ENCODE measurements around the gene TADA2B.

TADA2B gene

GRCh38 chr4:7041246-7041645 is 1.9 kb upstream of the TADA2B start:
- no peak for TF ChIP-seq POLR2A (IDR thresholded peaks at IDR 0.05; ENCODE audit: low read depth, low read length)
- FAIRE-seq (no peak), DNase-seq (ENCODE audit: insufficient read length, low spot score) (no peak)

- TF ChIP-seq POLR2A (IDR thresholded peaks at IDR 0.05; ENCODE audit: low read depth, low read length): no peak
- no peak for DNase-seq (ENCODE audit: insufficient read length, low spot score)
- FAIRE-seq: no peak
These were observed 1.2 kb upstream of the TADA2B start for GRCh38 chr4:7041801-7042502.

DNA sequence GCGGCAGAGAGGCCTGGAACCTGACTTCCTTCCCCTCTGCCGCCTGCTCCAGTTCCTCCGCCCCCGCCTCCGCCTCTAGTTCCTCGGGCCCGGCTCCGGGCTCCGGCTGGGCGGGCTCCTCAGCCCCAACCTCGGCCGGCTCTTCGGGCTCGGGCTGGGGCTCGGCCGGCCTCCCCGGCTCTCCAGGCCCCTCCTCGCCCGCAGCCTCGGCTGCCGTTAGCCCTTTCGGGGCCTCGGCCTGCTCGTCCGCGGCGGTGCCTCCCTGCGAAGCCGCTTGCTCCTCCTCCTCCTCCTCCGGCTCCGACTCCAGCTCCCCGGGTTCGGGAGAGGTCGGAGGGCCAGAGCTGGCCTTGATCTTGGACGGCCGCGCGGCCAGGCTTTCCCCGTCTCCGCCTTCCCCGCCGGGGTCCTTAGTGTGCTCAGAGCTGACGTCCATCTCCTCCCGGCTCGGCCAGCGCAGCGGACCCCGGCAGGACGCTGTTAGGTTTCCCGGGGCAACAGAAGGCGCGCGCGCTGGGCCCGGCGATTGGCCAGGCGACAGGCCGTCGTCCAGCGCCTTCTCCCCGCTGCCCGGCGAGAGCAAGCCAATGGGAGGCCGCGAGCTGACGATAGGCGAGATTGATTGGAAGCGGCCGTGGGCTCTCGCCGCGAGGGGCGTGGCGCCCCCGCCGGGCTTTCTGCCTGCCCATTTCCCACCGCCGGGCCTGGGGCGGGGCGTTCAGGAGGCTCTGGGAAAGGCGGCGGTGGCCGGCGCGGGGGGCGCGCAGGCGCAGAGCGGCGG is 479 bp upstream of the TADA2B start:
- DNase-seq (ENCODE audit: insufficient read length, low spot score) (peak; percentile 96), FAIRE-seq (no peak)
- no peak for TF ChIP-seq POLR2A (IDR thresholded peaks at IDR 0.05; ENCODE audit: low read depth, low read length)

DNA sequence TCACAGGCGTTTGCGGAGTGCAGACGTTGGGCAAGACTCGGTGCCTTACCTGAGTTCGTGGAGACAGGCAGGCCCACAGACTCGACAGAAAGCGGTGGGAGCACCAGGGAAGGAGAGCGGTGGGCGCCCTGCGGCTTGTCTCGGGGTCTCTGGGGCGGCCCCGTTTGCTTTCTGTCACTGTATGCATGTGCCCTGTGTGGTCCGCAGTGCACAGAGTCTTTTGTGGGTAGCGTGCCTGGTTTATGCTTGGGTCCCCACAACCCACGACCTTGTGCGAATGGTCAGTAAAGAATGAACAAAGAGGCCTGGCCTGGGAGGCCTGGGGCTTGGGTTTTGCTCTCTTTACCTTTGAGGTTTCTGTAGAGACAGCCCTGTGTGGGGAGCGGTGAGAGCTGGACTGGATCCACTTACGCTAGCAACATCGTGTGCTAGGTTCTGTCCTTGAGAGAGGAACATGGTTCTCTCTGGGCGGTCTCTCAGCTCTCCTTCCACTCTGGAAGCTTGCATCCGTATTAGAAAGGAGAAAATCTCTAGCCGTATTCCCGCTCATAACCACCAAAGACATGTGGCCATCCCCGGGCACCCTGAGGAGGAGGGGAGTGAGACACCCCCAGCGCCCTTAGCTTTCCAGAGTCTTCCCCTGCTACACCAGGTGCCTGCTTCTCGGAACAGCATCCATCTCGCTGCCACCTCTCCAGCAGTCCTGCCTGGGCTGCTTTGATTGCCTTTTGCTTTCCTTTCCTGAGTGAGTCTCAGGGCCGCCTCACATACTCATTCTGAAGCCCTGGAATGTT is 1.2 kb downstream of the TADA2B start:
- TF ChIP-seq POLR2A (IDR thresholded peaks at IDR 0.05; ENCODE audit: low read depth, low read length): no peak
- DNase-seq (ENCODE audit: insufficient read length, low spot score) (no peak), FAIRE-seq (no peak)

GRCh38 chr4:7045553-7045952 is 2.4 kb downstream of the TADA2B start:
- no peak for FAIRE-seq
- TF ChIP-seq POLR2A (IDR thresholded peaks at IDR 0.05; ENCODE audit: low read depth, low read length): no peak
- no peak for DNase-seq (ENCODE audit: insufficient read length, low spot score)

DNA sequence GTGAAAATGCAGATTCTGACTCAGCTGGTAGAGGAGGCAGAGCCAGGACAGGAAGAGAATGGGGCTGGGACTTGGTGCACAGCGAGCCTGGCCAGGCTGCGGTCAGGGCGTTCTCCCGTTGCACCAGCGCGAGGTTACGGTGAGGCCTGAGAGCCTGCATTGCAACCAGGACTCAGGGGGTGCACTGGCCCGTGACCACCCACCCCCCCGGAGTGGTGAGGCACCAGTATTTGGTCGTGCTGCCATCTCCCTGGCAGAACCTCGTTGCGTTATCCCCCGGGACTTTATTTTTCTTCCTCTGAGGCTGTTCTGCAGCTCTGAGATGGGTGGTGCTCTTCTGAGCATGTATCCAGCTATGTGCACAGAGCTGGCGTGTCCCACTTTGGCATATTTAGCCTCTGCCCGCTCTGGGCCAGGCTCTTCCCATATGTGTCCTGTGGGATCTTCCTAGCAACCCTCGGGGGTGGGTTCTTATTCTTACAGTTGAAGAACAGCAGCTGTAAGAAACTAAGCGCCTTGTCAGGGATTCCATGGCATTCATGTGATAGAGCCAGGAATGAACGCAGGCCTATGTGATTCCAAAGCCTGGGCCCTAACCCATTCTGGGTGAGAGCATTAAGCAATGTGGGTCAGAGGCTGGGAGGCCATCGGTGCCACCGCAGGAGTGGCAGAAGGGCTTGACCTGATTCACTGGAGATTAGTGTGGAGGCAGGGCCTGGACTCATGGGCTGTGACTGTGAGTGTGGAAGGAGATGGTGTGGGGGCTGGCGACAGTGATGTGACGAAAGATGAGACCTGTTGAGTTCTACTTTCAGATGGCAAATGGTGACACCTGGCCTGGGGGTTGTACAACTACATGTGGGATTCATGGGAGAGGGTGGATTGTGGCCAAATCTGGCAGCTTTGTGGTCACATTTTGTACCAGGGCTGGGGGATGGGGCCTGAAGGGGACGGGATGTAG is 3.1 kb downstream of the TADA2B start:
- DNase-seq (ENCODE audit: insufficient read length, low spot score) (no peak), FAIRE-seq (no peak)
- TF ChIP-seq POLR2A (IDR thresholded peaks at IDR 0.05; ENCODE audit: low read depth, low read length): no peak

- TF ChIP-seq POLR2A (IDR thresholded peaks at IDR 0.05; ENCODE audit: low read depth, low read length): no peak
- FAIRE-seq: no peak
These were observed 3.8 kb downstream of the TADA2B start for GRCh38 chr4:7046971-7047370.

GRCh38 chr4:7048642-7049041 is 5.5 kb downstream of the TADA2B start:
- FAIRE-seq (no peak), DNase-seq (ENCODE audit: insufficient read length, low spot score) (no peak)
- no peak for TF ChIP-seq POLR2A (IDR thresholded peaks at IDR 0.05; ENCODE audit: low read depth, low read length)

More at GRCh38 chr4:7046971-7047370, 3.8 kb downstream of the TADA2B start:
- DNase-seq (ENCODE audit: insufficient read length, low spot score): no peak

DNA sequence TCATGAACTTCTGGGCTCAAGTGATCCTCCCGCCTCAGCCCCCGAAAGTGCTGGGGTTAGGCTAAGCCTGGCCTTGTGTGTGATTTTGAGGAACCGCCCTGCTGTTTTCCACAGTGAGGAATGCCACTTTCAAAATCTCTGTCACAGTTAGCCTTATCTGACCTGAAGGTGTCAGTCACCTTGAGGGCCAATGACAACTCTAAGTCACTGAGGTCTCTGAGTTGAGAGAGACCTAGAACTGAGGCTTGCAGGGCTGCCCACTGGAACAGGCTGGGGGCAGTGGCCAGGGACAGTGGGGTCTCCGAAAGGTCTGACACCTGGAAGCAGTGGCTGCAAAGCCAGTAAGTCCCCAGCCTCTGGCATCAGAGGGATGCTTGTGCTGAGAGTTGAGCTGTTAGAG is 6.1 kb downstream of the TADA2B start:
- FAIRE-seq (no peak), DNase-seq (ENCODE audit: insufficient read length, low spot score) (no peak)
- TF ChIP-seq POLR2A (IDR thresholded peaks at IDR 0.05; ENCODE audit: low read depth, low read length): no peak

DNA sequence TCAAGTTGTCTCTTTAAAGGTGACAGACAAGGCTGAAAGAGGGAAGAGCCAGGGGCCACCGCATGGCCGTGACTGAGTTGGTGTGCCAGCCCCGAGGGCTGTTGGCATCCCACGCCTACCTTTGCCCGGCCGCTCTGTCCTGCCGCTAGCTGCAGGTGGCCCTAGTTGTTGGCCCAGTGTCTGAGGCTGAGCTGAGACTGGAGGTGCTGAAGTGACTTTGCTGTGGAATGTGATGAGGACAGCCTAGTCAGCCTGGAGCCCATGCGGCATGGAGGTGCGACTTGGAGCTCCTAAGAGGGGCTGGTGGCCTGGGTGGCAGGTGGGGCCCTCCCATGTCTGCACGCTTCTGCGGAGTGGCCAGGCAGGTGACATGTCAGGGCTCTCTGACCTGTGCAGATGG is 6.6 kb downstream of the TADA2B start:
- no peak for TF ChIP-seq POLR2A (IDR thresholded peaks at IDR 0.05; ENCODE audit: low read depth, low read length)
- no peak for FAIRE-seq
- no peak for DNase-seq (ENCODE audit: insufficient read length, low spot score)

GRCh38 chr4:7050481-7051143 is 7.4 kb downstream of the TADA2B start:
- no peak for TF ChIP-seq POLR2A (IDR thresholded peaks at IDR 0.05; ENCODE audit: low read depth, low read length)
- DNase-seq (ENCODE audit: insufficient read length, low spot score) (no peak), FAIRE-seq (no peak)

DNA sequence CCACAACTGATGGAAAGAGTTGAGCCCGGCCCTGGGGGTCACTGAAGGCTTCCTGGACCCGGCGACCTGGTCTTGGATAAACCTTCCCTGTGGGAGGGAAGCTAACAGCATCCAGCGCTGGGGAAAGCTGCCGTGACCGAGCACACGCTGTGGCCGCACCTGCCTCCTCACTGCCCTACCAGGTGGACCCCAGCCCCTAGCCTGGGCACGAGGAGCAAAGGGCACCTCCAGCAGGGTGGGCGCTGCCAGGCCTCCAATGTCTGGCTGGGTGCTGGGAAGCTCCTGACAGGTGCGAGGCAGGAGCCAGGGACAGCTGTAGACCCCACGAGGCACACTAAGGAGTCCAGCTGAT is 7.9 kb downstream of the TADA2B start:
- FAIRE-seq: no peak
- DNase-seq (ENCODE audit: insufficient read length, low spot score): no peak
- no peak for TF ChIP-seq POLR2A (IDR thresholded peaks at IDR 0.05; ENCODE audit: low read depth, low read length)

GRCh38 chr4:7051905-7052304 is 8.7 kb downstream of the TADA2B start:
- FAIRE-seq: no peak
- no peak for TF ChIP-seq POLR2A (IDR thresholded peaks at IDR 0.05; ENCODE audit: low read depth, low read length)
- no peak for DNase-seq (ENCODE audit: insufficient read length, low spot score)
